Gastroesophageal sphincter (tissue), 3 donors: Measurements from ENCODE around the gene ETFRF1.

Experiments used
- CTCF ChIP-seq, 4 experiments: fragments of 200-600 bp in 2 of 4; fragments of 450-650 bp in 2 of 4; sonication (generic) in 1 of 4; IDR thresholded peaks; one replicate each; pipeline ENCODE4 v1.5.1; 2017 to 2019; ENCODE audit warnings: antibody characterized with exemption in 4 of 4, mild to moderate bottlenecking in 2 of 4, moderate library complexity in 2 of 4
- POLR2A ChIP-seq, 2 donors: fragments of 450-650 bp; IDR thresholded peaks; one replicate each; pipeline ENCODE4 v1.6.1; 2017; ENCODE audit warnings: antibody characterized with exemption in 2 of 2, mild to moderate bottlenecking in 2 of 2, moderate library complexity in 1 of 2

GRCh38 chr12:25187781-25188180 lies 7.3 kb upstream of the ETFRF1 start:
- TF ChIP-seq CTCF (IDR thresholded peaks at IDR 0.05) (no peak), POLR2A (IDR thresholded peaks at IDR 0.05) (no peak)
